ENCODE results near the gene USP15.
A peak's percentile ranks its signal among the peaks of the same experiment; 100 is the strongest.

USP15 gene

GRCh38 chr12:62263966-62264365 is 3.8 kb downstream of the USP15 start:
- DNase-seq (ENCODE audit: insufficient read length, low spot score) (no peak), FAIRE-seq (no peak)
- TF ChIP-seq POLR2A (IDR thresholded peaks at IDR 0.05; ENCODE audit: low read depth, low read length), result no peak

- FAIRE-seq (no peak), DNase-seq (ENCODE audit: insufficient read length, low spot score) (no peak)
- no peak for TF ChIP-seq POLR2A (IDR thresholded peaks at IDR 0.05; ENCODE audit: low read depth, low read length)
Measured at GRCh38 chr12:62264706-62265105, 4.5 kb downstream of the USP15 start.

- TF ChIP-seq POLR2A (IDR thresholded peaks at IDR 0.05; ENCODE audit: low read depth, low read length), result no peak
- no peak for FAIRE-seq
- no peak for DNase-seq (ENCODE audit: insufficient read length, low spot score)
Measured at GRCh38 chr12:62265511-62265910, 5.3 kb downstream of the USP15 start.

- no peak for TF ChIP-seq POLR2A (IDR thresholded peaks at IDR 0.05; ENCODE audit: low read depth, low read length)
- DNase-seq (ENCODE audit: insufficient read length, low spot score) (no peak), FAIRE-seq (no peak)
Measured at GRCh38 chr12:62267026-62267425, 6.8 kb downstream of the USP15 start.

GRCh38 chr12:62267480-62267879 is 7.3 kb downstream of the USP15 start:
- no peak for TF ChIP-seq POLR2A (IDR thresholded peaks at IDR 0.05; ENCODE audit: low read depth, low read length)
- FAIRE-seq, result no peak
- DNase-seq (ENCODE audit: insufficient read length, low spot score), result no peak

- no peak for DNase-seq (ENCODE audit: insufficient read length, low spot score)
- TF ChIP-seq POLR2A (IDR thresholded peaks at IDR 0.05; ENCODE audit: low read depth, low read length), result no peak
- FAIRE-seq, result peak; percentile 98
Measured at GRCh38 chr12:62268956-62269355, 8.8 kb downstream of the USP15 start.

GRCh38 chr12:62269464-62270228 is 9.4 kb downstream of the USP15 start:
- no peak for TF ChIP-seq POLR2A (IDR thresholded peaks at IDR 0.05; ENCODE audit: low read depth, low read length)
- DNase-seq (ENCODE audit: insufficient read length, low spot score) (no peak), FAIRE-seq (no peak)

- FAIRE-seq, result no peak
- no peak for DNase-seq (ENCODE audit: insufficient read length, low spot score)
- TF ChIP-seq POLR2A (IDR thresholded peaks at IDR 0.05; ENCODE audit: low read depth, low read length), result no peak
Measured at GRCh38 chr12:62270384-62270783, 10.2 kb downstream of the USP15 start.

GRCh38 chr12:62270872-62271271 is 10.7 kb downstream of the USP15 start:
- DNase-seq (ENCODE audit: insufficient read length, low spot score), result no peak
- FAIRE-seq, result no peak
- TF ChIP-seq POLR2A (IDR thresholded peaks at IDR 0.05; ENCODE audit: low read depth, low read length), result no peak

- no peak for TF ChIP-seq POLR2A (IDR thresholded peaks at IDR 0.05; ENCODE audit: low read depth, low read length)
- no peak for DNase-seq (ENCODE audit: insufficient read length, low spot score)
- FAIRE-seq, result peak; percentile 11
Measured at GRCh38 chr12:62272936-62273552, 12.8 kb downstream of the USP15 start.

- no peak for TF ChIP-seq POLR2A (IDR thresholded peaks at IDR 0.05; ENCODE audit: low read depth, low read length)
- FAIRE-seq (no peak), DNase-seq (ENCODE audit: insufficient read length, low spot score) (no peak)
Measured at GRCh38 chr12:62273724-62274380, 13.6 kb downstream of the USP15 start.

- DNase-seq (ENCODE audit: insufficient read length, low spot score) (no peak), FAIRE-seq (no peak)
- TF ChIP-seq POLR2A (IDR thresholded peaks at IDR 0.05; ENCODE audit: low read depth, low read length), result no peak
Measured at GRCh38 chr12:62278022-62278421, 17.8 kb downstream of the USP15 start.

- TF ChIP-seq POLR2A (IDR thresholded peaks at IDR 0.05; ENCODE audit: low read depth, low read length), result no peak
- DNase-seq (ENCODE audit: insufficient read length, low spot score) (no peak), FAIRE-seq (no peak)
Measured at GRCh38 chr12:62279058-62279457, 18.9 kb downstream of the USP15 start.

GRCh38 chr12:62279961-62280360 is 19.8 kb downstream of the USP15 start:
- DNase-seq (ENCODE audit: insufficient read length, low spot score), result no peak
- FAIRE-seq, result no peak
- no peak for TF ChIP-seq POLR2A (IDR thresholded peaks at IDR 0.05; ENCODE audit: low read depth, low read length)

All from H54 (cell line).